Testis (tissue), 3 donors: Measurements from ENCODE around the gene SLC9A9. TPM values are rescaled to one million over a fixed set of nuclear protein-coding genes. Genes with fewer than 3 reads are reported as not detected.
A peak's percentile ranks its signal among the peaks of the same experiment; 100 is the strongest.

Source experiments
- DNase-seq: peaks from one replicate; pipeline ENCODE4 v3.0.0-alpha.2; 2019
- H3K27ac ChIP-seq, 2 donors: fragments of 200-600 bp; sonication (generic); one replicate each; pipeline ENCODE4 v1.5.1; 2019
- H3K27me3 ChIP-seq: fragments of 200-600 bp; sonication (generic); one replicate; pipeline ENCODE4 v1.5.1; 2019
- H3K36me3 ChIP-seq: fragments of 200-600 bp; sonication (generic); one replicate; pipeline ENCODE4 v1.5.1; 2017; ENCODE audit warnings: low read depth; ENCODE audit errors: missing control alignments
- H3K4me1 ChIP-seq: fragments of 200-600 bp; sonication (generic); one replicate; pipeline ENCODE4 v1.5.1; 2019
- H3K4me3 ChIP-seq, 2 donors: fragments of 200-600 bp; sonication (generic); one replicate each; pipeline ENCODE4 v1.5.1; 2017 to 2019
- H3K9me3 ChIP-seq: fragments of 200-600 bp; sonication (generic); one replicate; pipeline ENCODE4 v1.5.1; 2017
- CTCF ChIP-seq, 3 experiments: fragments of 450-650 bp in 2 of 3; fragments of 200-600 bp in 1 of 3; sonication (generic) in 1 of 3; IDR thresholded peaks; one replicate each; pipeline ENCODE4 v1.5.1; 2016 to 2019; ENCODE audit warnings: antibody characterized with exemption in 3 of 3, mild to moderate bottlenecking in 2 of 3, moderate library complexity in 1 of 3
- POLR2A ChIP-seq: fragments of 450-650 bp; IDR thresholded peaks from one replicate; pipeline ENCODE4 v1.6.1; 2017; ENCODE audit warnings: antibody characterized with exemption, mild to moderate bottlenecking, moderate library complexity
- WGBS, 2 donors: methylation state at CpG; one replicate each; pipeline ENCODE4 v1.1.5; 2018; 5-methylcytosine and 5-hydroxymethylcytosine counted together
- intact Hi-C: fragments of 100-400 bp; cut with DNase I; formaldehyde crosslinking; loops from one replicate; pipeline ENCODE4 v1.15.1; 2023; ENCODE audit warnings: low total_unique reads
- polyA plus RNA-seq: library from polyadenylated mRNA; stranded (reverse); fragments of 350-450 nt; fragmentation: Illumina TruSeq; extraction: RNeasy Lipid Tissue Mini Kit (QIAGEN cat#74804); gene quantifications from one replicate; pipeline ENCODE4 v1.2.3, GENCODE V29; 2014; ENCODE audit warnings: low read depth, low replicate concordance; ENCODE audit not compliant: insufficient read depth
- total RNA-seq, 2 donors: library from RNA; depleted of rRNA; stranded (reverse); fragments of >200 nt; gene quantifications; one replicate each; pipeline ENCODE4 v1.2.3, GENCODE V29; 2016

SLC9A9 gene
- total and polyA plus RNA-seq, 3 donors from 2014 or later, result 2.7 to 6.6 (median 4.3) TPM

- 77 to 80% methylated on average over 5 of the region's 5 CpGs for WGBS, 2 donors
- intact Hi-C loops, result no loop called here
- H3K27ac ChIP-seq, result no peak overlapping the region
- DNase-seq, result no peak
- H3K4me3 ChIP-seq, result no peak overlapping the region
- TF ChIP-seq CTCF (IDR thresholded peaks at IDR 0.05) (no peak), POLR2A (no peak)
- H3K36me3 ChIP-seq, result no peaks in the 10 kb centered on the region
- H3K4me1 ChIP-seq, result no peaks in the 10 kb centered on the region
- H3K9me3 ChIP-seq, result no peaks in the 10 kb centered on the region
- H3K27me3 ChIP-seq, result no peaks in the 10 kb centered on the region
These were observed 400.8 kb downstream of the SLC9A9 start for GRCh38 chr3:143447491-143447890.

GRCh38 chr3:143445118-143445517 lies 403.1 kb downstream of the SLC9A9 start:
- intact Hi-C loops, result no loop called here
- TF ChIP-seq CTCF (IDR thresholded peaks at IDR 0.05), result no peak
- TF ChIP-seq POLR2A, result no peak

GRCh38 chr3:143443851-143444331 lies 404.4 kb downstream of the SLC9A9 start:
- H3K4me3 ChIP-seq, result no peak overlapping the region
- TF ChIP-seq POLR2A (no peak), CTCF (IDR thresholded peaks at IDR 0.05) (no peak)
- WGBS, 2 donors, result 74 to 79% methylated on average over 6 of the region's 6 CpGs
- no peaks in the 10 kb centered on the region for H3K27me3 ChIP-seq
- no peak overlapping the region for H3K27ac ChIP-seq
- no peaks in the 10 kb centered on the region for H3K9me3 ChIP-seq
- H3K4me1 ChIP-seq, result no peaks in the 10 kb centered on the region
- intact Hi-C loops, result no loop called here
- no peaks in the 10 kb centered on the region for H3K36me3 ChIP-seq
- peak; percentile 34 for DNase-seq

More at GRCh38 chr3:143445118-143445517, 403.1 kb downstream of the SLC9A9 start:
- Histone ChIP-seq H3K4me1 (no peaks in the 10 kb centered on the region), H3K9me3 (no peaks in the 10 kb centered on the region), H3K36me3 (no peaks in the 10 kb centered on the region), H3K27ac (no peak overlapping the region), H3K4me3 (no peak overlapping the region), H3K27me3 (no peaks in the 10 kb centered on the region)
- WGBS, 2 donors, result 88 to 93% methylated on average over 2 of the region's 2 CpGs
- DNase-seq, result no peak

- Histone ChIP-seq H3K4me3 (no peak overlapping the region), H3K9me3 (no peaks in the 10 kb centered on the region), H3K27me3 (no peaks in the 10 kb centered on the region), H3K27ac (no peak overlapping the region), H3K4me1 (no peaks in the 10 kb centered on the region), H3K36me3 (no peaks in the 10 kb centered on the region)
- intact Hi-C loops, result no loop called here
- no peak for TF ChIP-seq CTCF (IDR thresholded peaks at IDR 0.05)
- no peak for TF ChIP-seq POLR2A
- DNase-seq, result no peak
- WGBS, 2 donors, result 93 to 94% methylated on average over 3 of the region's 3 CpGs
These were observed 405.3 kb downstream of the SLC9A9 start for GRCh38 chr3:143442814-143443447.
